Natural killer cell (primary cell): ENCODE data around the gene KNDC1. TPM values are rescaled to one million over a fixed set of nuclear protein-coding genes. Genes with fewer than 3 reads are reported as not detected.

ENCODE experiments used
- ATAC-seq, 3 donors: fragments of 150-1000 bp in 2 of 3; fragments of 200-7000 bp in 1 of 3; cut with Tn5 transposase; 1 replicate in 1 of 3; 2 replicates in 2 of 3; pipeline ENCODE4 v1.10.0; 2021; ENCODE audit warnings: mild to moderate bottlenecking in 2 of 3, moderate library complexity in 2 of 3
- DNase-seq, 2 donors: peaks; one replicate each; pipeline versions ENCODE4 v3.0.0 to v3.0.0-alpha.2; 2013 to 2021; ENCODE audit warnings: mixed read lengths in 1 of 2
- H3K27ac ChIP-seq: one replicate; pipeline ENCODE4 v1.5.1; 2013; ENCODE audit warnings: mild to moderate bottlenecking, low read length
- H3K27me3 ChIP-seq: one replicate; pipeline ENCODE4 v1.6.1; 2013; ENCODE audit warnings: low read length; ENCODE audit not compliant: control insufficient read depth, insufficient read depth
- H3K36me3 ChIP-seq: one replicate; pipeline ENCODE4 v1.6.1; 2013; ENCODE audit warnings: low read length; ENCODE audit not compliant: control insufficient read depth, insufficient read depth
- H3K4me1 ChIP-seq: one replicate; pipeline ENCODE4 v1.6.1; 2013; ENCODE audit warnings: low read length; ENCODE audit not compliant: control insufficient read depth, insufficient read depth
- H3K4me3 ChIP-seq: one replicate; pipeline ENCODE4 v1.5.1; 2013; ENCODE audit warnings: low read length
- H3K9me3 ChIP-seq: one replicate; pipeline ENCODE4 v1.6.1; 2013; ENCODE audit warnings: low read length; ENCODE audit not compliant: control insufficient read depth, insufficient read depth
- H3K27ac Mint-ChIP-seq, 2 donors: one replicate each; pipeline ENCODE4 v1.8.0; 2022; ENCODE audit warnings: mild to moderate bottlenecking in 2 of 2, mixed read lengths in 2 of 2, moderate library complexity in 1 of 2
- H3K27me3 Mint-ChIP-seq, 2 donors: one replicate each; pipeline ENCODE4 v1.8.0; 2022; ENCODE audit warnings: low read depth in 2 of 2, mixed read lengths in 2 of 2
- H3K36me3 Mint-ChIP-seq: one replicate; pipeline ENCODE4 v1.8.0; 2022; ENCODE audit warnings: mixed read lengths
- H3K4me1 Mint-ChIP-seq, 2 donors: one replicate each; pipeline ENCODE4 v1.8.0; 2022; ENCODE audit warnings: mixed read lengths in 2 of 2
- H3K4me3 Mint-ChIP-seq: one replicate; pipeline ENCODE4 v1.8.0; 2022; ENCODE audit warnings: mild to moderate bottlenecking, moderate library complexity, mixed read lengths
- H3K9me3 Mint-ChIP-seq, 2 donors: one replicate each; pipeline ENCODE4 v1.8.0; 2022; ENCODE audit warnings: mixed read lengths in 2 of 2
- CTCF ChIP-seq: fragments of 200-600 bp; IDR thresholded peaks from one replicate; pipeline ENCODE4 v1.8.0; 2022; ENCODE audit warnings: antibody characterized with exemption
- WGBS: methylation state at CpG from one replicate; pipeline ENCODE4 v1.1.7; 2013; ENCODE audit warnings: missing lambda C conversion rate; ENCODE audit not compliant: insufficient coverage; 5-methylcytosine and 5-hydroxymethylcytosine counted together
- intact Hi-C: fragments of 100-400 bp; cut with micrococcal nuclease; formaldehyde crosslinking; loops from one replicate; pipeline ENCODE4 v1.14.2; 2022
- total RNA-seq, 4 donors: library from RNA; stranded (reverse); fragments of 120-200 nt in 1 of 4; gene quantifications; one replicate each; pipeline versions ENCODE4 v1.2.3 to v1.2.4, GENCODE V29; 2013 to 2022

KNDC1 gene
- total RNA-seq, 3 donors from 2014 or later (not counting 1 experiment from before 2014, with no cell fraction given): 2.1 to 5.9 TPM; not detected in 1

DNA sequence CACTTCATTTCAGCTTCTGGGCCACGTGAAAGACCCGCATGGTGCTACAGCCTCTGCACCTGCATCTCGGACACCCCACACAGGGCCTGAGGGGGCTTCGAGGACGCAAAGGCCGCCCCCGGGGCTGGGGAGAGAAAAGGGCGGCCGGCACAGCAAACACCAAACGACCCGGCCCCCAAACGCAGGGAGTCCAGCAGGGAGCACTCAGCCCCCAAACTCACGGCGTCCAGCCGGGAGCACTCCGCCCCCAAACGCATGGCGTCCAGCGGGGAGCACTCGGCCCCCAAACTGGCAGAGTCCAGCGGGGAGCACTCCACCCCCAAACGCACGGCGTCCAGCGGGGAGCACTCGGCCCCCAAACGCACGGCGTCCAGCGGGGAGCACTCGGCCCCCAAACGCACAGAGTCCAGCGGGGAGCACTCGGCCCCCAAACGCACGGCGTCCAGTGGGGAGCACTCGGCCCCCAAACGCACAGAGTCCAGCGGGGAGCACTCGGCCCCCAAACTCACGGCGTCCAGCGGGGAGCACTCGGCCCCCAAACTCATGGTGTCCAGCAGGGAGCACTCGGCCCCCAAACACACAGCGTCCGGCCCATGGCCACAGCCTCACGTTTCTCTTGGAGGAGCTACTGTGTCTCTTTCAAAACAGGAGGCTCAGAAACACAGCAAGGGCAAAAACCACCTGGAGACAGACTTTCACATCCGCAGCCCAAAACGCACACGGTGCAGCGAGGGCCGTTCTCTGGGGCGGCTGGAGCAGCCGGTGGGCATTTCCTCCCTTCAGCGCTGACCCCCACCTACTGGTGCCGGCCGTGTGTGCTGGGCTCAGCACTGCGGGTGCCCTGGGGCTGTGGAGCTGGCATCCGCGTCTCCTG lies 43.0 kb downstream of the KNDC1 start:
- no peak for TF ChIP-seq CTCF

GRCh38 chr10:133203652-133204195 lies 43.7 kb downstream of the KNDC1 start:
- no peak overlapping the region for H3K27ac Mint-ChIP-seq
- intact Hi-C loops: no loop called here
- no peak overlapping the region for H3K4me3 Mint-ChIP-seq
- no peak for ATAC-seq
- Histone ChIP-seq H3K4me3 (no peak overlapping the region), H3K27me3 (no peaks in the 10 kb centered on the region), H3K4me1 (no peaks in the 10 kb centered on the region), H3K9me3 (no peaks in the 10 kb centered on the region), H3K27ac (no peak overlapping the region), H3K36me3 (no peaks in the 10 kb centered on the region)
- no peaks in the 10 kb centered on the region for H3K27me3 Mint-ChIP-seq
- no peak for TF ChIP-seq CTCF
- no peaks in the 10 kb centered on the region for H3K36me3 Mint-ChIP-seq
- no peak for DNase-seq
- H3K4me1 Mint-ChIP-seq: no peaks in the 10 kb centered on the region
- WGBS: 85% methylated on average over 31 of the region's 31 CpGs
- no peaks in the 10 kb centered on the region for H3K9me3 Mint-ChIP-seq

More for the DNA sequence above, 43.0 kb downstream of the KNDC1 start:
- H3K4me1 Mint-ChIP-seq: no peaks in the 10 kb centered on the region
- H3K9me3 ChIP-seq: no peaks in the 10 kb centered on the region
- no peak overlapping the region for H3K27ac ChIP-seq
- H3K36me3 ChIP-seq: no peaks in the 10 kb centered on the region
- no peak overlapping the region for H3K4me3 Mint-ChIP-seq
- no peaks in the 10 kb centered on the region for H3K36me3 Mint-ChIP-seq
- DNase-seq: no peak
- H3K4me1 ChIP-seq: no peaks in the 10 kb centered on the region
- H3K27me3 ChIP-seq: no peaks in the 10 kb centered on the region
- intact Hi-C loops: no loop called here
- no peaks in the 10 kb centered on the region for H3K9me3 Mint-ChIP-seq
- 87% methylated on average over 56 of the region's 62 CpGs for WGBS
- ATAC-seq: no peak
- H3K27ac Mint-ChIP-seq: no peak overlapping the region
- H3K27me3 Mint-ChIP-seq: no peaks in the 10 kb centered on the region
- H3K4me3 ChIP-seq: no peak overlapping the region

DNA sequence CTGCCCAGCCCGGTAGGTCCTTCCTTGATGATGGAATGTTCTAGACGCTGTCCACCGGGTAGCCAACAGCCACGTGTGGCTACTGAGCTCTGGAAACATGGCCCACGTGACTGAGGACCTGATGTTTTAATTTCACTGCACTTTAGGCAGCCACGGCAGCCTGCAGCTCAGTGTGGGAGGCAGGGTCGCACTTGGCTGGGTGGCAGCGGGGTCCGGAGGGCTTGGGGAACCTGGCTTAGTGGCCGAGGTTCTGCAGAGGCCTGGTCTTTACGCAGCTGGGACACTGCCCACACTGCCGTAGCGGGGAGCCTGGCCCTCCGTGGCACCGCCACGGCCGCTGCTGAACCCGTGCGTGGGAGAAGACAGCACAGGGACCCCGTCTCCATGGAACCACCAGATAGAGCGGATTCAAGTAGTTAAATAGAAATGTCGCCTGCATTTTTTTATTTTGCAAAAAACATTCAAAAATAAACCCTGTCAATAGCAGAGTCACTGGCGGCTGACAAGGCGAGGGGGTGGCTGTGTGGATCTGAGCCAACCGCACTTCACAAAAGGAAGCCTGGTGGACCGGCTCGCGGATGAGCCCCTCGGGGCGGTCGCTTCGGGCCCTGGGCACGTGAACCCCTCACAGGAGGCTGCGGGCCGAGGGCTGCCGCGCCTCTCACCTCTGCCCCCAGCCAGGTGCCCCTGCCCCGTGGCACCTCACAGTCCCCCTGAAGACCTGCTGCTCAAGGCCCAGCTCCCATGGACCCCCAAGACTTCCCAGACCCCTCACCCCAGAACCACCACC lies 44.4 kb downstream of the KNDC1 start:
- no peak overlapping the region for H3K4me3 Mint-ChIP-seq
- H3K36me3 ChIP-seq: no peaks in the 10 kb centered on the region
- H3K27me3 ChIP-seq: no peaks in the 10 kb centered on the region
- DNase-seq: no peak
- no peaks in the 10 kb centered on the region for H3K9me3 ChIP-seq
- intact Hi-C loops: no loop called here
- no peaks in the 10 kb centered on the region for H3K4me1 ChIP-seq
- H3K9me3 Mint-ChIP-seq: no peaks in the 10 kb centered on the region
- no peaks in the 10 kb centered on the region for H3K4me1 Mint-ChIP-seq
- ATAC-seq: no peak
- no peak overlapping the region for H3K27ac Mint-ChIP-seq
- TF ChIP-seq CTCF: no peak
- 91% methylated on average over 38 of the region's 38 CpGs for WGBS
- H3K4me3 ChIP-seq: no peak overlapping the region
- no peak overlapping the region for H3K27ac ChIP-seq
- H3K27me3 Mint-ChIP-seq: no peaks in the 10 kb centered on the region
- no peaks in the 10 kb centered on the region for H3K36me3 Mint-ChIP-seq
